GM12865 (cell line): Measurements from ENCODE around the gene FHIT.
"Not testable (repeated sequence)": the region's sequence is repeated elsewhere in the genome, so short reads cannot be mapped to it uniquely, and the experiment has no call there.

Experiments used
- DNase-seq: peaks from one replicate; pipeline ENCODE4 v3.0.0; 2010; ENCODE audit warnings: low read depth
- H3K4me3 ChIP-seq: 2 replicates; pipeline ENCODE4 v1.5.1; 2011; ENCODE audit warnings: mild to moderate bottlenecking, low read depth, low read length, control low read depth
- TF ChIP-seq, protein P1 (sequence below): IDR thresholded peaks from 2 replicates; pipeline ENCODE4 v1.5.1; 2011; ENCODE audit warnings: low read length, control low read depth, low read depth, inconsistent platforms; ENCODE audit not compliant: insufficient read depth; ENCODE audit errors: missing control alignments

The FHIT gene

DNA sequence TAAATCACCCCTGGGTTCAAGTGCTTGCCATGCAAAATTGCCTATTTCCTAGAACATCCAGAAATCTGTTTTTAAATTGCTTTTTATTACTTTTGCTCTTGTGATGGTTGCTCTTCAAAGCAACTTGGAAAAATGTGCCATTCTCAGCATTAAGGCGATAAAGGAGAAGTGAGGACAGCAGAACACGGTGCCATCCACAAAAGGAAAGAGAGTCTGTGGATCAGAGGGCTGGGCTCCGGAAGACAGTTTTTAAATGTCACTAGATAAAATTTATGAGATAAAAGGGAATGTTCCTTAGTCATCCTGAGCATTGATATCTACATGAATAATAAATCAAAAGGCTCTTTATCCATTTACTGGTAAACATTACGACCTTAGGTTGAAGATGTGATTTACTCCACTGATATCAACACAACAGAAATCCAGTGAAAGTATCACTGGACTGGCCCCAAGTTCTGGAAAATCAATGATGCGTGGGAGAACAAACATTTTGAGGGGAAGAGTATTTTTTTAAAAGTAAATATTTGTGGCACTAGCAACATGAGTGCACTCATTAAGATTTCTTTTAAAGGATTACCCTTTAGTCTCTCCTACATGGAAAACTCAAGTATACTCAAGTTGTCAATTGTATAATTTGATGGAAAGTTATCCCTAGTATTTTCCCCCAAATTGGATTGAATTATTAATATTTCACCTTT lies 554.7 kb downstream of the FHIT start:
- no peak overlapping the region for H3K4me3 ChIP-seq
- DNase-seq, result no peak
- TF ChIP-seq, protein P1, sequence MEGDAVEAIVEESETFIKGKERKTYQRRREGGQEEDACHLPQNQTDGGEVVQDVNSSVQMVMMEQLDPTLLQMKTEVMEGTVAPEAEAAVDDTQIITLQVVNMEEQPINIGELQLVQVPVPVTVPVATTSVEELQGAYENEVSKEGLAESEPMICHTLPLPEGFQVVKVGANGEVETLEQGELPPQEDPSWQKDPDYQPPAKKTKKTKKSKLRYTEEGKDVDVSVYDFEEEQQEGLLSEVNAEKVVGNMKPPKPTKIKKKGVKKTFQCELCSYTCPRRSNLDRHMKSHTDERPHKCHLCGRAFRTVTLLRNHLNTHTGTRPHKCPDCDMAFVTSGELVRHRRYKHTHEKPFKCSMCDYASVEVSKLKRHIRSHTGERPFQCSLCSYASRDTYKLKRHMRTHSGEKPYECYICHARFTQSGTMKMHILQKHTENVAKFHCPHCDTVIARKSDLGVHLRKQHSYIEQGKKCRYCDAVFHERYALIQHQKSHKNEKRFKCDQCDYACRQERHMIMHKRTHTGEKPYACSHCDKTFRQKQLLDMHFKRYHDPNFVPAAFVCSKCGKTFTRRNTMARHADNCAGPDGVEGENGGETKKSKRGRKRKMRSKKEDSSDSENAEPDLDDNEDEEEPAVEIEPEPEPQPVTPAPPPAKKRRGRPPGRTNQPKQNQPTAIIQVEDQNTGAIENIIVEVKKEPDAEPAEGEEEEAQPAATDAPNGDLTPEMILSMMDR, result no peak

DNA sequence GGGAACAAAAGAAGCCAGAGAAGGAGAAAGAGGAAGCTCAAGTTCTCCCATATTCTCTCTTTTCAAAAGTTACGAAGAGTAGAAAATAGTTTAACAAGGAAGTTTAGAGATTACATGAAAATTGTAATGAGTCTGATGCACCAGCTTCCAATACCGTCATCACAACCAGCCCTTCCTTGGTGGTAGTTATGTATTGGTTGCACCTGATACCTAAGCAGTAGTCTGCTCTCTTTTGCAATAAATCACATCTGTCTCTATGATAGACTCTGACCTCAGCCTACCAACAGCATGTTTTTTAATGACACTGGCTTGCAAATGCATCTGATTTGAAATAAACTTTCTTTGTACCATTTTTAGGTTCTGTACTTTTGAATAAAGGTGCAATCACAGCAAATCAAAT lies 575.8 kb downstream of the FHIT start:
- no peak overlapping the region for H3K4me3 ChIP-seq
- no peak for DNase-seq
- TF ChIP-seq, protein P1, result no peak

DNA sequence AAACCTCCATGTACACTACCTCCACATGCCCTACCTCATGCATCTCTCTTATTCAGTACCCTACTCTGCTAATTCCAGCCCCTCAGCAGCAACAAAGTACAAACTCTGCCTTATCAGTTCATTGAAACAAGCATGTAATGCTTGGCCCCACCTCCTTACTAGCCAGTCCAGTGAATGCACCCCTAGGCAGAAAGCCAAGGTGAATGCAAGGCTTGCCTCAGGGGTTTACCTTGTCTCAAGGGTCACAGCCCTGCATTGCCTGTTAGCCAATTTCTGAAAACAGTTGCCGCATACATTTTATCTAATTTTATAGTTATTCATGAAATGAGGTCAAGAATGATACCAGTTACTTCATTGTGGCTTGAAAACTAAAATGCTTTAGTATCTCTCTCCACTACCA lies 576.4 kb downstream of the FHIT start:
- no peak overlapping the region for H3K4me3 ChIP-seq
- no peak for DNase-seq
- TF ChIP-seq, protein P1, result no peak

DNA sequence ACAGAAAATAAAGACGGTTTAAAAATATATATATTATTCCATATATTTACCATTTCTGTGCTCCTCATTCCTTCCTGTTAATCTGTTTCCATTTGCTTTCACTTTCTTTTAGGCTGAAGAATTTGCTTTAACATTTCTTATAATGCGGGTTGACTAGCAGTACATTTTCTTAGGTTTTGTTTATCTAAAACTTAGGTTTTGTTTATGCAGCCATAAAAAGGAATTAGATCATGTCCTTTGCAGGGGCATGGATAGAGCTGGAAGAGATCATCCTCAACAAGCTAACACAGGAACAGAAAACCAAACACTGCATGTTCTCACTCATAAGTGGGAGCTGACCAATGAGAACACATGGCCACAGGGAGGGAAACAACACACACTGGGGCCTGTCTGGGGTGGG lies 578.1 kb downstream of the FHIT start:
- no peak for DNase-seq
- TF ChIP-seq, protein P1, result no peak
- H3K4me3 ChIP-seq, result no peak overlapping the region

DNA sequence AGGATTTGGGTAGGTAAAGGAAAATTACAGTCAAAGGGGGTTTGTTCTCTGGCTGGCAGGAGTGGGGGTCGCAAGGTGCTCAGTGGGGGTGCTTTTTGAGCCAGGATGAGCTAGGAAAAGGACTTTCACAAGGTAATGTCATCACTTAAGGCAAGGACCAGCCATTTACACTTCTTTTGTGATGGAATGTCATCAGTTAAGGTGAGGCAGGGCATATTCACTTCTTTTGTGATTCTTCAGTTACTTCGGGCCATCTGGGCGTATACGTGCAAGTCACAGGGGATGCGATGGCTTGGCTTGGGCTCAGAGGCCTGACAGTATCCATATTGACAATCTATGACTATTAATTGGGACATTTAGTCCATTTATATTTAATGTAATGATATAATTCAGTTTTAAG lies 578.9 kb downstream of the FHIT start:
- H3K4me3 ChIP-seq, DNase-seq: not testable (repeated sequence)

DNA sequence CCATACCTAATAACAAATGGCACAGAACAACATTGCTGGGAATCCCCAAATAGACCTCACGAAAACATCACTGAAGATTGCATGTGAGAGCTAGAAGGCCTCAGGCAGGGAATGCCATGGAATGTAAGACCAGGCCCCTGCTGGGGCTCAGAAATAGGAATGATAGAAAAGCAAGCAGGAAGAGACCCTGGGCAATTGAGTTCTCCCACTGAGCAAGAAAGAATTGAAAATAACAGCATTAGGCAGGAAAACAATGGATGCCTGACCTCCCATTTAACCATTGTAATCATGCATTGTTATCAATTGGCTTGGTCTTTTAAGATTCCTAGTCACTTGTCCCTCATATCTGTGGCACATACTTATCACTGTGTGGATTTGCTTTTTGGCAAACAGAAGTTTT lies 581.6 kb downstream of the FHIT start:
- DNase-seq, result no peak
- TF ChIP-seq, protein P1, result no peak
- H3K4me3 ChIP-seq, result no peak overlapping the region

DNA sequence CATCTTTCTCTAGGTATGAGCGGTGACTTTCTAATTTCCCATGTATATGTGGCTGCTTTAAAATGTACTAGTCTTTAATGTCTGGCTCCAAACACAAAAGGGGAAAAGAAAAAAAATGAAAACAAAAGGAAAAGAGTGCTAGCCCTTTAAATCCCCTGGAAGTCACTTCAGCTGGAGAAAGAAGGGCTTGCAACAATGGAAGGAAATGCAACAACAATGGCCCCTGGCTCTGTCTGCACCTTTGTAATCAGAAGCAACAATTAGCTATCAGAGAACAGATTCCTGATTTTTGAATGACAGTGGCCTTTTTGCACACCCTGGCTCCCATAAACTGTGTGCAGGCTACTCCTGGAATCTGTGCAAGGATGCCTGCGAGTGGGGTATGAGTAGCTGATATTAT lies 591.2 kb downstream of the FHIT start:
- no peak for DNase-seq
- TF ChIP-seq, protein P1, result no peak
- no peak overlapping the region for H3K4me3 ChIP-seq
